ENCODE measurements around the gene NDST1. TPM values are rescaled to one million over a fixed set of nuclear protein-coding genes. Genes with fewer than 3 reads are reported as not detected.
"Not testable (repeated sequence)": the region's sequence is repeated elsewhere in the genome, so short reads cannot be mapped to it uniquely, and the experiment has no call there.

NDST1 gene
- total RNA-seq, 2 donors from 2014 or later, result 112 to 131 TPM

GRCh38 chr5:150465927-150466326, 42.0 kb upstream of the NDST1 start:
- Histone ChIP-seq H3K27ac (no peak overlapping the region), H3K4me3 (no peak overlapping the region), H3K4me1 (ENCODE audit: control insufficient read depth in 1 of 2, low read depth in 2 of 2) (no peaks in the 10 kb centered on the region), H3K27me3 (replicated peaks; ENCODE audit: insufficient read depth) (no peaks in the 10 kb centered on the region), H3K9me3 (no peaks in the 10 kb centered on the region), H3K36me3 (no peaks in the 10 kb centered on the region)
- TF ChIP-seq, protein P1, sequence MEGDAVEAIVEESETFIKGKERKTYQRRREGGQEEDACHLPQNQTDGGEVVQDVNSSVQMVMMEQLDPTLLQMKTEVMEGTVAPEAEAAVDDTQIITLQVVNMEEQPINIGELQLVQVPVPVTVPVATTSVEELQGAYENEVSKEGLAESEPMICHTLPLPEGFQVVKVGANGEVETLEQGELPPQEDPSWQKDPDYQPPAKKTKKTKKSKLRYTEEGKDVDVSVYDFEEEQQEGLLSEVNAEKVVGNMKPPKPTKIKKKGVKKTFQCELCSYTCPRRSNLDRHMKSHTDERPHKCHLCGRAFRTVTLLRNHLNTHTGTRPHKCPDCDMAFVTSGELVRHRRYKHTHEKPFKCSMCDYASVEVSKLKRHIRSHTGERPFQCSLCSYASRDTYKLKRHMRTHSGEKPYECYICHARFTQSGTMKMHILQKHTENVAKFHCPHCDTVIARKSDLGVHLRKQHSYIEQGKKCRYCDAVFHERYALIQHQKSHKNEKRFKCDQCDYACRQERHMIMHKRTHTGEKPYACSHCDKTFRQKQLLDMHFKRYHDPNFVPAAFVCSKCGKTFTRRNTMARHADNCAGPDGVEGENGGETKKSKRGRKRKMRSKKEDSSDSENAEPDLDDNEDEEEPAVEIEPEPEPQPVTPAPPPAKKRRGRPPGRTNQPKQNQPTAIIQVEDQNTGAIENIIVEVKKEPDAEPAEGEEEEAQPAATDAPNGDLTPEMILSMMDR (IDR thresholded peaks at IDR 0.05), result no peak
- no peak for DNase-seq (ENCODE audit: low spot score)
- ATAC-seq (ENCODE audit: insufficient number of reproducible peaks, low FRiP score, low read depth), result no peak

- Histone ChIP-seq H3K27me3 (replicated peaks; ENCODE audit: insufficient read depth) (no peaks in the 10 kb centered on the region), H3K4me1 (ENCODE audit: control insufficient read depth in 1 of 2, low read depth in 2 of 2) (no peaks in the 10 kb centered on the region), H3K9me3 (no peaks in the 10 kb centered on the region), H3K36me3 (no peaks in the 10 kb centered on the region), H3K27ac (no peak overlapping the region), H3K4me3 (no peak overlapping the region)
- ATAC-seq (ENCODE audit: insufficient number of reproducible peaks, low FRiP score, low read depth) (no peak), DNase-seq (ENCODE audit: low spot score) (no peak)
- TF ChIP-seq, protein P1 (IDR thresholded peaks at IDR 0.05), result no peak
Measured at GRCh38 chr5:150468206-150468605, 39.7 kb upstream of the NDST1 start.

- Histone ChIP-seq H3K4me3 (no peak overlapping the region), H3K4me1 (ENCODE audit: control insufficient read depth in 1 of 2, low read depth in 2 of 2) (no peaks in the 10 kb centered on the region), H3K27me3 (replicated peaks; ENCODE audit: insufficient read depth) (no peaks in the 10 kb centered on the region), H3K27ac (no peak overlapping the region), H3K36me3 (no peaks in the 10 kb centered on the region), H3K9me3 (no peaks in the 10 kb centered on the region)
- DNase-seq (ENCODE audit: low spot score) (no peak), ATAC-seq (ENCODE audit: insufficient number of reproducible peaks, low FRiP score, low read depth) (no peak)
- TF ChIP-seq, protein P1 (IDR thresholded peaks at IDR 0.05), result no peak
Measured at GRCh38 chr5:150469718-150470469, 38.0 kb upstream of the NDST1 start.

DNA sequence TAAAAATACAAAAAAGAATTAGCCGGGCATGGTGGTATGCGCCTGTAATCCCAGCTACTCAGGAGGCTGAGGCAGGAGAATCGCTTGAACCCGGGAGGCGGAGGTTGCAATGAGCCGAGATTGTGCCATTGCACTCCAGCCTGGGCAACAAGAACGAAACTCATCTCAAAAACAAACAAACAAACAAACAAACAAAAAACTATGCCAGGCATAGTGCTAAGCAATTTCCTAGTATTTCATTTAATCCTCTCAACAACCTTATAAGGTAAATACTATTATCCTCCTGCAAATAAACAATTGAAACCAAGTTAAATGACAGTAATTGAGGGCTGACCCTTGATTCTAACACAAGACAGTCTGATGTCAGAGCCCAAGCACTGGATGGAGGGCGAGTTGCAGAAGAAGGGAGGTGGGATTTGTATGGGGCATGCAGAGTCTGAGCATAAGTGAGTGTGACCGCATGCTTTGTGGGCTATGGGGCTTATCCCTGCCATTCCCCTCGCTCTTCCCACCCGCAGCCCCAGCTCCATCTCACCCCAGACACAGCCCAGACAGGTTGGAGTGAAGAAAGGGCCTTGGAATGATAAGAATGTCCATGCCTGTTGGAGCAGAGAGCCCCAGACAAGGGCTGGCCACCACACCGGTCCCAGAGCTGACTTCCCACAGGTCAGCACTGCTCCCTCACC, 34.1 kb upstream of the NDST1 start:
- no peaks in the 10 kb centered on the region for H3K27me3 ChIP-seq (replicated peaks; ENCODE audit: insufficient read depth)
- no peak overlapping the region for H3K27ac ChIP-seq
- DNase-seq (ENCODE audit: low spot score) (no peak), ATAC-seq (ENCODE audit: insufficient number of reproducible peaks, low FRiP score, low read depth) (no peak)
- H3K4me1 ChIP-seq (ENCODE audit: control insufficient read depth in 1 of 2, low read depth in 2 of 2), result no peaks in the 10 kb centered on the region
- H3K4me3 ChIP-seq, result no peak overlapping the region
- TF ChIP-seq, protein P1 (IDR thresholded peaks at IDR 0.05), result no peak
- H3K36me3 ChIP-seq, result no peaks in the 10 kb centered on the region
- no peaks in the 10 kb centered on the region for H3K9me3 ChIP-seq

DNA sequence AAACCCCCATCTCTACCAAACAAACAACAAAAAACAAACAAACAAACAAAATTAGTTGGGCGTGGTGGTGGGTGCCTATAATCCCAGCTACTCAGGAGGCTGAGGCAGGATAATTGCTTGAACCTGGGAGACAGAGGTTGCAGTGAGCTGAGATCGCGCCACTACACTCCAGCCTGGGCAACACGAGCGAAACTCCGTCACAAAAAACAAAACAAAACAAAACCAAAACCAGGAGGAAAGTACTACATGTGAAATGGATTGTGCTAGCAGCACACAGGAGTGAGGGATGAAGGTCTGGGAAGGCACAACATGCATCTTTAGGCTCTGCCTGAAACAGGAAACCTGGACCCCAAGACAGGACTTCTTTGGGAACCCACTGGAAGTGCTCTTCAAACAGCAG, 31.4 kb upstream of the NDST1 start:
- H3K36me3 ChIP-seq; H3K27ac ChIP-seq; H3K9me3 ChIP-seq; H3K4me3 ChIP-seq; H3K4me1 ChIP-seq (ENCODE audit: control insufficient read depth in 1 of 2, low read depth in 2 of 2); ATAC-seq (ENCODE audit: insufficient number of reproducible peaks, low FRiP score, low read depth); H3K27me3 ChIP-seq (replicated peaks; ENCODE audit: insufficient read depth); DNase-seq (ENCODE audit: low spot score): not testable (repeated sequence)

All from thoracic aorta (tissue), 2 donors.